HL-60 (cell line): Measurements from ENCODE around the gene TAB2.

Experiments
- DNase-seq, 2 experiments: peaks; one replicate each; pipeline ENCODE4 v3.0.0-alpha.2; 2010 to 2020; ENCODE audit warnings: low read depth in 1 of 2, low spot score in 1 of 2
- H3K27ac ChIP-seq: fragments of 250-450 bp; sonication (Bioruptor Pico); replicated peaks from 2 replicates; pipeline ENCODE4 v1.5.1; 2020; ENCODE audit warnings: mild to moderate bottlenecking, moderate library complexity
- H3K27me3 ChIP-seq: fragments of 250-450 bp; sonication (Bioruptor Pico); 2 replicates; pipeline ENCODE4 v1.5.1; 2021; ENCODE audit warnings: mild to moderate bottlenecking, moderate library complexity; ENCODE audit not compliant: insufficient read depth, poor library complexity, severe bottlenecking
- H3K4me3 ChIP-seq: replicated peaks from 2 replicates; pipeline ENCODE4 v1.5.1; 2011; ENCODE audit warnings: mild to moderate bottlenecking, control low read depth, low read length; ENCODE audit not compliant: insufficient read depth
- CTCF ChIP-seq: IDR thresholded peaks from one replicate; pipeline ENCODE4 v1.5.1; 2011; ENCODE audit warnings: low read length, control low read depth, inconsistent platforms; ENCODE audit not compliant: insufficient read depth
- GABPA ChIP-seq: IDR thresholded peaks from 2 replicates; pipeline ENCODE4 v1.6.1; 2012; ENCODE audit warnings: low read depth
- POLR2AphosphoS5 ChIP-seq: IDR thresholded peaks from 2 replicates; pipeline ENCODE4 v1.6.1; 2012; ENCODE audit warnings: low read depth
- SPI1 ChIP-seq: IDR thresholded peaks from 2 replicates; pipeline ENCODE4 v1.6.1; 2012; ENCODE audit warnings: low read depth, mild to moderate bottlenecking, borderline replicate concordance
- TF ChIP-seq, protein P1 (sequence below): IDR thresholded peaks from 2 replicates; pipeline ENCODE4 v1.6.1; 2012; ENCODE audit warnings: low read depth; ENCODE audit not compliant: insufficient replicate concordance

TAB2 gene

GRCh38 chr6:149330133-149330532, 12.6 kb downstream of the TAB2 start:
- H3K27ac ChIP-seq, result no peak overlapping the region
- no peak for DNase-seq
- H3K27me3 ChIP-seq, result no peaks in the 10 kb centered on the region
- H3K4me3 ChIP-seq, result no peak overlapping the region
- no peak for TF ChIP-seq SPI1
- TF ChIP-seq CTCF, result no peak
- no peak for TF ChIP-seq GABPA
- TF ChIP-seq, protein P1, sequence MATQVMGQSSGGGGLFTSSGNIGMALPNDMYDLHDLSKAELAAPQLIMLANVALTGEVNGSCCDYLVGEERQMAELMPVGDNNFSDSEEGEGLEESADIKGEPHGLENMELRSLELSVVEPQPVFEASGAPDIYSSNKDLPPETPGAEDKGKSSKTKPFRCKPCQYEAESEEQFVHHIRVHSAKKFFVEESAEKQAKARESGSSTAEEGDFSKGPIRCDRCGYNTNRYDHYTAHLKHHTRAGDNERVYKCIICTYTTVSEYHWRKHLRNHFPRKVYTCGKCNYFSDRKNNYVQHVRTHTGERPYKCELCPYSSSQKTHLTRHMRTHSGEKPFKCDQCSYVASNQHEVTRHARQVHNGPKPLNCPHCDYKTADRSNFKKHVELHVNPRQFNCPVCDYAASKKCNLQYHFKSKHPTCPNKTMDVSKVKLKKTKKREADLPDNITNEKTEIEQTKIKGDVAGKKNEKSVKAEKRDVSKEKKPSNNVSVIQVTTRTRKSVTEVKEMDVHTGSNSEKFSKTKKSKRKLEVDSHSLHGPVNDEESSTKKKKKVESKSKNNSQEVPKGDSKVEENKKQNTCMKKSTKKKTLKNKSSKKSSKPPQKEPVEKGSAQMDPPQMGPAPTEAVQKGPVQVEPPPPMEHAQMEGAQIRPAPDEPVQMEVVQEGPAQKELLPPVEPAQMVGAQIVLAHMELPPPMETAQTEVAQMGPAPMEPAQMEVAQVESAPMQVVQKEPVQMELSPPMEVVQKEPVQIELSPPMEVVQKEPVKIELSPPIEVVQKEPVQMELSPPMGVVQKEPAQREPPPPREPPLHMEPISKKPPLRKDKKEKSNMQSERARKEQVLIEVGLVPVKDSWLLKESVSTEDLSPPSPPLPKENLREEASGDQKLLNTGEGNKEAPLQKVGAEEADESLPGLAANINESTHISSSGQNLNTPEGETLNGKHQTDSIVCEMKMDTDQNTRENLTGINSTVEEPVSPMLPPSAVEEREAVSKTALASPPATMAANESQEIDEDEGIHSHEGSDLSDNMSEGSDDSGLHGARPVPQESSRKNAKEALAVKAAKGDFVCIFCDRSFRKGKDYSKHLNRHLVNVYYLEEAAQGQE, result no peak
- TF ChIP-seq POLR2AphosphoS5, result no peak

- DNase-seq, result peak in 1 of 2 experiments; percentile 16
- TF ChIP-seq GABPA (no peak), SPI1 (no peak; the same call in 1 of the 2 replicates), POLR2AphosphoS5 (no peak), CTCF (no peak)
- TF ChIP-seq, protein P1, result no peak
- Histone ChIP-seq H3K27ac (no peak overlapping the region), H3K4me3 (no peak overlapping the region), H3K27me3 (no peaks in the 10 kb centered on the region)
Measured at GRCh38 chr6:149331043-149331807, 13.7 kb downstream of the TAB2 start.

- DNase-seq, result no peak
- H3K27me3 ChIP-seq, result no peaks in the 10 kb centered on the region
- H3K4me3 ChIP-seq, result no peak overlapping the region
- TF ChIP-seq, protein P1, result no peak
- no peak for TF ChIP-seq GABPA
- no peak for TF ChIP-seq POLR2AphosphoS5
- no peak for TF ChIP-seq SPI1
- no peak for TF ChIP-seq CTCF
- no peak overlapping the region for H3K27ac ChIP-seq
Measured at GRCh38 chr6:149331871-149332270, 14.4 kb downstream of the TAB2 start.
